Left hindlimb (tissue), 1 donor: ENCODE results near the gene EHD3.

Source experiments
- DNase-seq: peaks from one replicate; pipeline ENCODE4 v3.0.0-alpha.2; 2018

Gene EHD3

GRCh38 chr2:31233741-31234682, at the start of gene EHD3:
TSS of gene EHD3 (plus strand) at chr2:31234152. CDS start at chr2:31234622, 470 bp downstream.
- DNase-seq: peak; percentile 91

GRCh38 chr2:31187166-31187565, 46.8 kb upstream of the EHD3 start:
- no peak for DNase-seq

DNA sequence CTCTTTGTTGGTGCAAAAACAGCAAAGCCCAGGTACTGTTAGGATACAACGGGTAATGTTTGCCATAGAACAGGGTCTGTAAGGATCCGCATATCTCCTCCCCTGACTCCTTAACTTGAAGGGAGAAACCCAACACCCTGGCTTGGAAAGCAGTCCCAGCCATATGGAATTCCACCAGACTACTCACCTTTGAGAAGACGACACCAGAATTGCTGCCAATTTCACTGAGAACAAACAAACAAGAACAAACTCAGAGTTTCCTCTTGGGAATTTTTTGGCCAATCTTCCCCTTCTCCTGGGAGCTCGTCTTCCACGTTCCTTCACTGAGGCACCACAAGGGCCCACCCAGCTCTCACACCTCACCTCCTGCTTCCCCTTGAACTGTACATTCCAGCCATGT, 45.8 kb upstream of the EHD3 start:
- no peak for DNase-seq

- DNase-seq: no peak
Measured at GRCh38 chr2:31189141-31189540, 44.8 kb upstream of the EHD3 start.

DNA sequence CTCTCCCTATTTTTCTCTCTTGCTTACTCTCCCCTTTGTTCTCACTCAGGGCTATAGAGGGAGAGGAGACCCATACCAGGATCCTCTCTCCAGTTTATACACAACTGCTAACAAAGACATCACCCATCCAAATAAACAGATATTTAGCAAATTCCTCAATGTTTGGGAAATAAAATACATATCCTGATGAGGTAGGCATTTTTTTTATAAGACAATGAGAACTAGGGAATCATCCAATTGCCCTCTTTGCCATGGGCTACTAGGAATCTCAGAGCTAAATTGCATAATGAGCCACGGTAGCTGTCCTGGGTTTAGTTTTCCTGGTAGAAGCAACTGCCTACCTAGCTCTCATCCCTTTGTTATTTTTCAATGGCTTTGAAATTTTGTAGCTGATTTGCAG, 43.8 kb upstream of the EHD3 start:
- DNase-seq: no peak

GRCh38 chr2:31191931-31192330, 42.0 kb upstream of the EHD3 start:
- no peak for DNase-seq

- no peak for DNase-seq
Measured at GRCh38 chr2:31192396-31192795, 41.6 kb upstream of the EHD3 start.

DNA sequence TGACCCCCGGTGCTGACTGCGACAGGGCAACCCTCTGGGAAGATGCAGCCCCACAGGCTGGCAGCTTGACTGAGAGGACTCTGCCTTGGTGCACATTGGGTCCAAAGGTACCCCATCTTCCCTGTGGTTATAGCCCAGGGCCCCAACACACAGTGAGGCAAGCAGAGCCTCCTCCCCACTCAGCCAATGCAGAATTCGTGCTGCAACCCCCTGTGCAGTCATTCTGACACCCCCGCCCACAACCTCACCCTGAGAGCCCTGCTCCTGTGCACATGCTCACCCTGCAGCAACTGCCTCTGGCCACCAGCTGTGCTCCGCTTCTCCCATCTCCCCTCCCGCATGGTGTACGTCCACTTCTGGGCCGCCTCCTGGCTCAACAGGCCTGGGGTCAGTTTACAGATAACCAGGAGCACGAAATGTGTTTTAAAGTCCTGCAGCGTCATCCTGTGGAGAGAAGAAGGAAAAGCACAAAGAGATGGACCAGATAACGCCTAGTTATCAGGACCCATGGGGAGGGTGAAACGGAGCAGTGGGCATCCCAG, 41.0 kb upstream of the EHD3 start:
- no peak for DNase-seq

DNA sequence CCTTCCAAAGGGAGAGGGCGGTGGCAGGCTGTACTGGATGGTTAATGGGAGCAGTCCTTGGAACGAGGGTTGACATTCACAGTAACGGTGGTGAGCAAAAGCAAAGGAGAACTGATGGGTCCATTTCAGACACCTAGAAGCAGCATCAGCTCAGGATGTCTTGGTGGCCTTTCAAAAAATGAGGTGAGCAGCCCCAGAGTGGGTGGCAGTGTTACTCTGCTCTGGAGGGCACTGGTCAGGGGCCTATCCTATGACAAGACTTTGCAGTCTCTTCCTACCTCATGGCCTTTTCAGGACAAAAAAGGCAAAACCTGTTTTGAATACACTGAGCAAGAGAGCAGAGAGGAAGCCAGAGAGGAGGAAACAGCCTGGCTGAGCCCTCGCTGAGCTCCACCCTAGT, 40.1 kb upstream of the EHD3 start:
- no peak for DNase-seq

GRCh38 chr2:31196622-31197021, 37.3 kb upstream of the EHD3 start:
- DNase-seq: no peak

GRCh38 chr2:31197166-31197565, 36.8 kb upstream of the EHD3 start:
- DNase-seq: no peak

- no peak for DNase-seq
Measured at GRCh38 chr2:31197669-31198068, 36.3 kb upstream of the EHD3 start.

DNA sequence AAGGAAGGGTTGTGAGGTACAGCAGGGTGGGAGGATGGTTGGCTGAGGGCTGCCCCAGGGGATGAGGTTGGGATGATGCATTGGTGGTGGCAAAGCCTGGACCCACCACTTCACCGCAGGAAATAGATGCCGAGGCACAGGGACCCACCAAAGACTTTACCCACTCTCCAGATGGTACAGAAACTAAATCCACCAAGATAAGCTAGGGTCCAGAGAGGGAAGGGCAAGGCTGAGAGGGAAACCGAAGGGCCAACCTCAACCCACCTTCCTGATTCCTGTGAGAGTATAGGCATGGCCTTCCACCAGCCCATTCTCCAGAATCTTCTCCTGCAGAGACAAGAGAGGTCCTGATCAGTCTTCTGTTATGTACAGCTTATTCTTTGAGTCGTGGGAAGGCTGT, 34.7 kb upstream of the EHD3 start:
- no peak for DNase-seq

DNA sequence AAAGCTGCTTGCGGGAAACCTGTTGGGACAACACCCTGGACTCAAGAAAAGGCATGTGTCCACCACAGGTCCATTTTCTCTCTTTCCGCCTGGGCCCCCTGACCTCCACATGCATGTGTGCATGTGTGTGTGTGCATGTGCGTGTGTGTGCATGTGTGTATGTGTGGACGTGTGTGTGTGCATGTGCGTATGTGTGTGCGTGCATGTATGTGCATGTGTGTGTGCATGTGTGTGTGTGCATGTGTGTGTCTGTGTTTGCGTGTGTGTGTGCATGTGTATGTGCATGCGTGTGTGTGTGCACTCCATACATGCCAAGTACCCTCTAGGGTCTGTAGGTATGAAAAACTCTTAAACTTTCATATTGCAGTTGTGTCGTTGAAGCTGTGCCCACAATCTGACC, 33.0 kb upstream of the EHD3 start:
- no peak for DNase-seq

- DNase-seq: no peak
Measured at GRCh38 chr2:31202041-31202440, 31.9 kb upstream of the EHD3 start.

- no peak for DNase-seq
Measured at GRCh38 chr2:31202833-31203232, 31.1 kb upstream of the EHD3 start.

DNA sequence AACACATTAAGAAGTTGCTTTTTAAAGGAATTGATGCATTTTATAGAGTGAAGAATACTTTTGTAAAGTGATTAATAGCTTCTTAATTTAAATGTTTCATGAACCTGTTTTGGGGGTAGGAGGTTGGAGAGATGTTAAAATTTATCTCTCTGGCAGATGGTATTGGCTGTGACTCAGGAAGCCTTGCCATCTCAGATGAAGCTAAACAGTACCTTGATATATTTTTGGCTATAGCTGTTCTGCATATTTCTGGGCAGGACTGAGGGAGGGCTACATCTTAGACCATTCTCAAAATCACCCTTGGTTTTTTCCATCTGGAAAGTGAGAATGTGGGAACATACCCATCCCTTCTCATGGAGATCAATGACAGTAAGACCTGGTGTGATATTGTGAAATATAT, 30.0 kb upstream of the EHD3 start:
- DNase-seq: no peak

GRCh38 chr2:31204783-31205182, 29.2 kb upstream of the EHD3 start:
- no peak for DNase-seq

DNA sequence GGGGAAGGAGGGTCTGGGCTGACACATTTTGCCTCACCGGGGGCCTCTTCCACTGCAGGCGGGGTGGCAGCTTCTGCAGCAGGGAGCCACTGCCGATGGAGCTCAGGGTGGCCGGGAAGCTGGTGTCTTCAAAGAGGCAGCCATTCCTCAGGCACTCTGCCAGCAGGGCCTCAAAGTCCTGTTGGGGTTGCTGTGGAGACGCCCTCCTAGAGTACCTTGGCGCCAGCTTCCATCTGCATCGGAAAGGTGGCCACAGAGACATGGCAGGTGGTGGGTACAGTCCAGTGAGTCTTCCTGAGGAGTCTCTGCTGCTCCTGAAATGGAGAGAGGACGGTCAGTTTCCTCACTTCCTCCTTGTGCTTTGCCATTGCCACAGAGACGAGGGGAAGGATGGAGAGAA, 28.8 kb upstream of the EHD3 start:
- no peak for DNase-seq

DNA sequence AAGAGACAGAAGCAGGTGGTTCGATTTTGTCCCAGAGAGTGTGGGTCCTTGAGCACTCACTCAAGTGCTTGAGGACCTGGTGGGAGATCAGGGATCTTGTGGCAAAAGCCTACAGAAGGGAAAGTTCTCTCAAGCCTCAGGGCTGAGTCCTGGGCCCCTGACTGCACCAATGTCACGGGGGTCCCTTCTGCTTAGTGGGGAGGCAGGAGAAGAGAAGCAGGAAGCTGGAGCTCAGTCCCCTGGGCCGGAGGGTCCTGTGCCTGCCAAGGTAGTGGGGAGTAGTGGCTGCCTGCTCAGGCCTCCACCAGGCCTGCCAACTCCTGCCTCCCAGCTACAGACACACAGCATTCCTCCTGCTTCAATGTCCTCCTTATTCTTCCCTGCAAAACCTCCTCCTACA, 28.3 kb upstream of the EHD3 start:
- no peak for DNase-seq

DNA sequence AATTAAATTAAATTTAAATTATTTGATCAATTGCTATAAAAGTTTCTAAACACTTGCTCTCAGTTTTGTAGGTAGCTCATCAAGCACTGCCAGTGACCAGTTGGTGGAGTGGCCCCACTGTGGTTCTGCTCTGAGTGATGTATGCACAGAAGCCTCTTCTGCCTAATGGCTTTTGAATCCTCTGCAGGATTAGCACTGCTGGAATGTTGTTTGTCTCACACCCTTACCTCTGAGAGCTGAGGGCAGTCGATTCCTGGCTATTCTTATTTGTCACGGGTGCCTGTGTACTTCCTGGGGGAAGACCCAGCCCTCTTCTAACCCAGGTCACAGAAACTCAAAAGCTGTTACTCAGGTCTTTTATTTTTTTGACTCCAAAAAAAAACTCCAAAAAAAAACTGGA, 26.2 kb upstream of the EHD3 start:
- no peak for DNase-seq

DNA sequence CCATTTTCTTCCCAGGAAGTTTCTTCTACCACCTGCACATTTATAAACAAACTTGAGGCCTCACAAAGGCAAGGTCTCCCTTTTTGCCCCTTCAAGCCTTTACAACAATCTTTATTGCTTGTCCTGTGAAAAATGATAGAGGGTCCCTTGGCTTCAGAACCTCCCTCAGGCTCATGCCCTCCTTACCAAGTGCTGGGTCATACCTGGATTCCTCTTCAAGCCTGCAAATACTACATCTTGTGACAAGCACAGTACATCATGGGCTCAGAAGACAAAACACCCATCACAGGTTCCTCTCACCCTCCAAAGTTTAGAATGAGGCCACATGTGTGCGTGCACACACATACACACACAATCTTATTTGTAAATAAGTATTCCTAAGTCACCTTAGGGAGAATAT, 25.7 kb upstream of the EHD3 start:
- no peak for DNase-seq

DNA sequence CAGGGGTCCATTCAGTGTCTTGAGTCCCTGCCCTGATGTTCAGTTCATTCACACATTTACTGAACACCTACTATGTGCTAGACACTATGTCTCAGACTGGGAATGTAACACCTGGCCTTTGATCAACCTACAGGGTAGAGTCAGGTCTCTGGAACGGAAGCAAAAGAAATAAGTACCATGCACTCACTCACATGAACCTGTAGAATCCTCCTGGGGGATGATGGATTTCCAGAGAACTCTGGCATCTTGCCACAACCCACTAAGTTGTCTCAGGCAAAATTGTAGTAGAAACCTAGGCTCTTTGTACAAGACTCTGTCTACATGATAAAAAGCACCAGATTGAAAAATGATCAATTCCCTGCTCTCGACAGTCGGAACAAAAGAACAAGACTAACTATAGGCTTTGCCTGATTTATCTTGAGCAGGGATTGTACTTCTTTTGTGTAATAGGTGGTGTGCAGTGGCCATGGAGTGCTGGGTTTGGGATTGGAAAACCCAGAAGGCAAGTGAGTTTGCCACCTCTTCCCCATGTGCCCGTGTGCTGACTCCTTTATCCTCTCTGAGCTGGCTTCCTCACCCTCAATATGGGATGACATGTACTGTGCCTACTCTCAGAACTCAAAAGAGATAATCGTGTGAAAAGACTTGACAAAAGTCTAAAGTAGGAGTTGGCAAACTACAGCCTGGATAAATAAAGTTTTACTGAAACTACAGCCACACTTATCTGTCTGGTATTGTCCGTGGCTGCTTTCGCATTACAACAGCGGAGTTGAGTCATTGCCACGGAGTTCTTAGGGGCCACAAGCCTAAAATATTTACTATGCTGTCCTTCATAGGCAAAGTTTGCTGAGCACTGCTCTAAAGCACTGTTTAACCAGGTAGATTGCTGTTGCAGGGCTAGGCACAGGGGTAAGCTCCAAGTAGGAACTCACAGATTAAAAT, 21.0 kb upstream of the EHD3 start:
- DNase-seq: no peak
